GM12865 (cell line): ENCODE measurements around the gene EGFR.
A peak's percentile ranks its signal among the peaks of the same experiment; 100 is the strongest.

ENCODE experiments used
- DNase-seq: peaks from one replicate; pipeline ENCODE4 v3.0.0; 2010; ENCODE audit warnings: low read depth
- H3K4me3 ChIP-seq: 2 replicates; pipeline ENCODE4 v1.5.1; 2011; ENCODE audit warnings: mild to moderate bottlenecking, low read depth, low read length, control low read depth
- TF ChIP-seq, protein P1 (sequence below): IDR thresholded peaks from 2 replicates; pipeline ENCODE4 v1.5.1; 2011; ENCODE audit warnings: low read length, control low read depth, low read depth, inconsistent platforms; ENCODE audit not compliant: insufficient read depth; ENCODE audit errors: missing control alignments

The EGFR gene

GRCh38 chr7:55247428-55247827, 228.6 kb downstream of the EGFR start:
- H3K4me3 ChIP-seq: no peak overlapping the region
- no peak for DNase-seq
- TF ChIP-seq, protein P1, sequence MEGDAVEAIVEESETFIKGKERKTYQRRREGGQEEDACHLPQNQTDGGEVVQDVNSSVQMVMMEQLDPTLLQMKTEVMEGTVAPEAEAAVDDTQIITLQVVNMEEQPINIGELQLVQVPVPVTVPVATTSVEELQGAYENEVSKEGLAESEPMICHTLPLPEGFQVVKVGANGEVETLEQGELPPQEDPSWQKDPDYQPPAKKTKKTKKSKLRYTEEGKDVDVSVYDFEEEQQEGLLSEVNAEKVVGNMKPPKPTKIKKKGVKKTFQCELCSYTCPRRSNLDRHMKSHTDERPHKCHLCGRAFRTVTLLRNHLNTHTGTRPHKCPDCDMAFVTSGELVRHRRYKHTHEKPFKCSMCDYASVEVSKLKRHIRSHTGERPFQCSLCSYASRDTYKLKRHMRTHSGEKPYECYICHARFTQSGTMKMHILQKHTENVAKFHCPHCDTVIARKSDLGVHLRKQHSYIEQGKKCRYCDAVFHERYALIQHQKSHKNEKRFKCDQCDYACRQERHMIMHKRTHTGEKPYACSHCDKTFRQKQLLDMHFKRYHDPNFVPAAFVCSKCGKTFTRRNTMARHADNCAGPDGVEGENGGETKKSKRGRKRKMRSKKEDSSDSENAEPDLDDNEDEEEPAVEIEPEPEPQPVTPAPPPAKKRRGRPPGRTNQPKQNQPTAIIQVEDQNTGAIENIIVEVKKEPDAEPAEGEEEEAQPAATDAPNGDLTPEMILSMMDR: no peak

- H3K4me3 ChIP-seq: no peak overlapping the region
- no peak for DNase-seq
- TF ChIP-seq, protein P1: no peak
These were observed 229.7 kb downstream of the EGFR start for GRCh38 chr7:55248526-55248925.

GRCh38 chr7:55249332-55249731, 230.5 kb downstream of the EGFR start:
- DNase-seq: no peak
- TF ChIP-seq, protein P1: no peak

DNA sequence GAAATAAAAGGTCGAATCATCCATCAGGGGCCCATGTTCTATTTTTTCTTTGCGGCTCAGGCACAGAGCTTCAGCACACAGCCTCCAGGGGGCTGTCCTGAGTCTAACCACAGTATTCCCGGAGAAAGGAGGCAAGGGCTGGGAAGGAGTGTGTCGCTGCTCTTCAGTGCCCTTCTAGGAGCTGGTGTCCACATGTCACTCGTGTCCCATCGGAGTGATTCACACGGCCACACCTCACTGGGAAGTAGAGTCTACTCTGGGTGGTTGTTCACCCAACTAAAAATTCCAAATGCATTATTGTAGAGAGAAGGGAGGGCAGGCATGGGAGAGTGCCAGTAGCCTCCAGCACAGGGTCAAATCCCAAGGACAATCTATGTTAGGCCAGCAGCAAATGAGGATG, 231.5 kb downstream of the EGFR start:
- TF ChIP-seq, protein P1: peak; percentile 9
- no peak overlapping the region for H3K4me3 ChIP-seq
- no peak for DNase-seq

More at GRCh38 chr7:55249332-55249731, 230.5 kb downstream of the EGFR start:
- no peak overlapping the region for H3K4me3 ChIP-seq

GRCh38 chr7:55251313-55251712, 232.5 kb downstream of the EGFR start:
- no peak overlapping the region for H3K4me3 ChIP-seq
- TF ChIP-seq, protein P1: no peak
- no peak for DNase-seq

GRCh38 chr7:55251911-55252310, 233.1 kb downstream of the EGFR start:
- TF ChIP-seq, protein P1: no peak

GRCh38 chr7:55252386-55252785, 233.6 kb downstream of the EGFR start:
- TF ChIP-seq, protein P1: no peak
- H3K4me3 ChIP-seq: no peak overlapping the region

More at GRCh38 chr7:55251911-55252310, 233.1 kb downstream of the EGFR start:
- no peak for DNase-seq
- H3K4me3 ChIP-seq: no peak overlapping the region

More at GRCh38 chr7:55252386-55252785, 233.6 kb downstream of the EGFR start:
- DNase-seq: no peak
